ENCODE results near the gene ITGA5.

DNA sequence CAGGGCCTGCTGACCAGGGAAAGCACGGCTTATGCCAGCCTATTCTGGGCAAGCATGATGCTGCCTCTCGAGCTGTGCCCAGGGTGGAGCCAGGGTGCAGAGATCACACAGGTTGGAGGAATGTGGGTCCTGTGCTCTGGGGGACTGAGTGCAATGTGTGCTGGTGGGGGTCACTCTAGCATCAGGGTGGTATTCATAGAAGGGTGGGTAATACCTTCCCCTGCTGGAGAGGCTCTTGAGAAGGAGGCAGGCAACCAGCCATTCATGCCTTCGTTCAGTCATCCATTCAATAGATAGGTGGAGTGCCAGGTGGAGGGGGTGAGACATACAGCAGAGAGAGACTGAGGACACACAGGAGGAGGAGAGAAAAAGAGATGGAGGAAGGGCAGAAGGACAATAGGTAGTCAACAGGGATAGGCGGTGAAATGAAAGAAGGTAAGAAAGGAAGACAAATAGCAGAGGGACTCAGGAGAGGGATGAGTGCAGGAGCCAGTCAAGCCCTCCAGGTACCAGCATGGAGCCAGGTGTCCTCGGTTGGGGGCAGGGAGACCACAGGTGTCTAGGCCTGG, 29.4 kb downstream of the ITGA5 start:
- TF ChIP-seq, protein P1, sequence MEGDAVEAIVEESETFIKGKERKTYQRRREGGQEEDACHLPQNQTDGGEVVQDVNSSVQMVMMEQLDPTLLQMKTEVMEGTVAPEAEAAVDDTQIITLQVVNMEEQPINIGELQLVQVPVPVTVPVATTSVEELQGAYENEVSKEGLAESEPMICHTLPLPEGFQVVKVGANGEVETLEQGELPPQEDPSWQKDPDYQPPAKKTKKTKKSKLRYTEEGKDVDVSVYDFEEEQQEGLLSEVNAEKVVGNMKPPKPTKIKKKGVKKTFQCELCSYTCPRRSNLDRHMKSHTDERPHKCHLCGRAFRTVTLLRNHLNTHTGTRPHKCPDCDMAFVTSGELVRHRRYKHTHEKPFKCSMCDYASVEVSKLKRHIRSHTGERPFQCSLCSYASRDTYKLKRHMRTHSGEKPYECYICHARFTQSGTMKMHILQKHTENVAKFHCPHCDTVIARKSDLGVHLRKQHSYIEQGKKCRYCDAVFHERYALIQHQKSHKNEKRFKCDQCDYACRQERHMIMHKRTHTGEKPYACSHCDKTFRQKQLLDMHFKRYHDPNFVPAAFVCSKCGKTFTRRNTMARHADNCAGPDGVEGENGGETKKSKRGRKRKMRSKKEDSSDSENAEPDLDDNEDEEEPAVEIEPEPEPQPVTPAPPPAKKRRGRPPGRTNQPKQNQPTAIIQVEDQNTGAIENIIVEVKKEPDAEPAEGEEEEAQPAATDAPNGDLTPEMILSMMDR (IDR thresholded peaks at IDR 0.05), result no peak
- TF ChIP-seq ZFX (IDR thresholded peaks at IDR 0.05; ENCODE audit: borderline replicate concordance), result no peak
